Sigmoid colon (tissue), 7 donors: ENCODE results near the gene UGT1A6. TPM values are rescaled to one million over a fixed set of nuclear protein-coding genes. Genes with fewer than 3 reads are reported as not detected.
"Not testable (repeated sequence)": the region's sequence is repeated elsewhere in the genome, so short reads cannot be mapped to it uniquely, and the experiment has no call there.

ENCODE experiments used
- DNase-seq: peaks from one replicate; pipeline ENCODE4 v3.0.0-alpha.2; 2019
- H3K27ac ChIP-seq, 4 donors: fragments of 200-600 bp; sonication (generic); one replicate each; pipeline ENCODE4 v1.5.1; 2016 to 2019; ENCODE audit warnings: mild to moderate bottlenecking in 1 of 4
- H3K27me3 ChIP-seq, 3 donors: fragments of 200-600 bp; sonication (generic); one replicate each; pipeline ENCODE4 v1.5.1; 2019; ENCODE audit warnings: mild to moderate bottlenecking in 1 of 3
- H3K36me3 ChIP-seq, 4 donors: fragments of 200-600 bp; sonication (generic); one replicate each; pipeline ENCODE4 v1.5.1; 2016 to 2019
- H3K4me1 ChIP-seq, 4 donors: fragments of 200-600 bp; sonication (generic); one replicate each; pipeline ENCODE4 v1.5.1; 2017 to 2019
- H3K4me3 ChIP-seq, 4 donors: fragments of 200-600 bp; sonication (generic); one replicate each; pipeline ENCODE4 v1.5.1; 2017 to 2019; ENCODE audit warnings: mild to moderate bottlenecking in 2 of 4, moderate library complexity in 1 of 4
- H3K9me3 ChIP-seq, 4 donors: fragments of 200-600 bp in 3 of 4; sonication (generic) in 3 of 4; one replicate each; pipeline versions ENCODE4 v1.5.1 to v1.6.1; 2013 to 2019
- EP300 ChIP-seq, 4 donors: sonication (generic); formaldehyde crosslinking; IDR thresholded peaks; one replicate each; pipeline ENCODE4 v1.6.1; 2017; ENCODE audit warnings: antibody characterized with exemption in 4 of 4
- POLR2A ChIP-seq, 2 donors: fragments of 450-650 bp; IDR thresholded peaks; one replicate each; pipeline ENCODE4 v1.6.1; 2016; ENCODE audit warnings: antibody characterized with exemption in 2 of 2, mild to moderate bottlenecking in 2 of 2, moderate library complexity in 2 of 2
- POLR2AphosphoS5 ChIP-seq, 4 donors: sonication (generic); formaldehyde crosslinking; IDR thresholded peaks; one replicate each; pipeline ENCODE4 v1.6.1; 2017; ENCODE audit warnings: antibody characterized with exemption in 4 of 4
- WGBS, 2 donors: extraction: QIAGEN DNeasy Blood & Tissue Kit; methylation state at CpG; one replicate each; pipeline ENCODE4 v1.1.7; 2013; 5-methylcytosine and 5-hydroxymethylcytosine counted together
- intact Hi-C: fragments of 100-400 bp; cut with DNase I; formaldehyde crosslinking; loops from one replicate; pipeline ENCODE4 v1.15.1; 2023
- polyA plus RNA-seq, 3 donors: library from polyadenylated mRNA; stranded (reverse); fragments of 200-250 nt; gene quantifications; one replicate each; pipeline ENCODE4 v1.2.3, GENCODE V29; 2013
- total RNA-seq, 4 donors: library from RNA; depleted of rRNA; stranded (reverse); fragments of >200 nt; gene quantifications; one replicate each; pipeline ENCODE4 v1.1.0, GENCODE V29; 2016
- TF ChIP-seq, protein P1 (sequence below), 4 experiments: fragments of 450-650 bp in 3 of 4; fragments of 200-600 bp in 1 of 4; IDR thresholded peaks; one replicate each; pipeline ENCODE4 v1.5.1; 2016 to 2019; ENCODE audit warnings: antibody characterized with exemption in 4 of 4, mild to moderate bottlenecking in 3 of 4, moderate library complexity in 2 of 4
- donor health status: healthy with polysubstance abuse.
- donor health status: Bipolar disorder and iron deficiency.
- donor health status: healthy.

The UGT1A6 gene
- total and polyA plus RNA-seq, 7 donors, result 3.0 TPM; not detected in 6

DNA sequence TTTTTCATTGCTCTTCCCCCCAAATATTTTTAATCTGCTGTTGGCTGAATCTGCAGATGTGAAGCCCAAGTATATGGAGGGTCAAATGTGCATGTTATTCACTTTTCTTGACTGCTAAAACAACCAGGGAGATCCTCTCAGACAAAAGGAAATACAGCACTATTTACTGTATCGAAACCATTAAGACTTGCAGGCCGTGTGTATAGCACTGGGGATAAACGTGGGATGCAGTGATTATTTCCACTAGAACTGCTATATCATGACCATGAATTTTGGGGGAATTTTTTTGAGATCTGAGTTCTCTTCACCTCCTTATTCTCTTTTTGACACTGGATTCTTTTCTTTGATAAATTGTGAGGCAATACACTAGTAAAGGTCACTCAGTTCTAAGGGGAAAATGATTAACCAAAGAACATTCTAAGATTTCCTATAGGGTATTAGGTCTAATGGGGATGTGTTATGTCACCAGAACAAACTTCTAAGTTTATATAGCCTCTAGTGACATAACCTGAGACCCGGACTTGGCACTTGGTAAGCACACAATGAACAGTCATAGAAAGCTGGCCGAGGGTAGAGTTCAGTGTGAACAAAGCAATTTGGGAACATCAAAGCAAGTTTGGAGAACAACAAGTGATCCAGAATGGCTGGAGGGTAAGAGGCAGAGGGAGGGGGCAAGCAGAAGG, 52.5 kb downstream of the UGT1A6 start:
- 50 to 68% methylated on average over 5 of the region's 5 CpGs for WGBS, 2 donors
- H3K9me3 ChIP-seq, result no peaks in the 10 kb centered on the region
- no peak overlapping the region for H3K27ac ChIP-seq
- H3K27me3 ChIP-seq, result no peaks in the 10 kb centered on the region
- intact Hi-C loops, result no loop called here
- no peak for DNase-seq
- H3K36me3 ChIP-seq, result no peaks in the 10 kb centered on the region
- H3K4me1 ChIP-seq, result no peaks in the 10 kb centered on the region
- TF ChIP-seq POLR2A (IDR thresholded peaks at IDR 0.05) (no peak), POLR2AphosphoS5 (IDR thresholded peaks at IDR 0.05) (no peak)
- no peak overlapping the region for H3K4me3 ChIP-seq

DNA sequence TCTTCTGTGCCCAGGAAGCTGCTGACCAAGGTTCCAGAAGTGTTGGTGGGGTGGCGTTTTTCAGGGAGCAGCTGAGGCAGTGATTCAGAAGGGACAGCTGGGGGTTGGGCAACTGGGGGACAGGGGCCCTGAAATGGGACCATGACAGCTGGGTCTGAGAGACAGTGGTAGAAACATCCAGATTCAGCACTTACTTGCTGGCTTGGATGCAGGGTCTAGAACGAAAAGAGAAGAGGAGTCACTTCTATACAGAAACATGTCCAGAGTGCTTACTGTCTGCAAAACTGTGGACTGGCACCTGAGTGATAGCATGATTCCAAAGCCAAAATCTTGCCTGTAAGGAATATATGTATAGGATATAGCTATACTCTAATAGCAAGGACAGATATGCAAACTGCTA, 53.1 kb downstream of the UGT1A6 start:
- 83 to 86% methylated on average over 2 of the region's 2 CpGs for WGBS, 2 donors
- H3K9me3 ChIP-seq, intact Hi-C loops: not testable (repeated sequence)

DNA sequence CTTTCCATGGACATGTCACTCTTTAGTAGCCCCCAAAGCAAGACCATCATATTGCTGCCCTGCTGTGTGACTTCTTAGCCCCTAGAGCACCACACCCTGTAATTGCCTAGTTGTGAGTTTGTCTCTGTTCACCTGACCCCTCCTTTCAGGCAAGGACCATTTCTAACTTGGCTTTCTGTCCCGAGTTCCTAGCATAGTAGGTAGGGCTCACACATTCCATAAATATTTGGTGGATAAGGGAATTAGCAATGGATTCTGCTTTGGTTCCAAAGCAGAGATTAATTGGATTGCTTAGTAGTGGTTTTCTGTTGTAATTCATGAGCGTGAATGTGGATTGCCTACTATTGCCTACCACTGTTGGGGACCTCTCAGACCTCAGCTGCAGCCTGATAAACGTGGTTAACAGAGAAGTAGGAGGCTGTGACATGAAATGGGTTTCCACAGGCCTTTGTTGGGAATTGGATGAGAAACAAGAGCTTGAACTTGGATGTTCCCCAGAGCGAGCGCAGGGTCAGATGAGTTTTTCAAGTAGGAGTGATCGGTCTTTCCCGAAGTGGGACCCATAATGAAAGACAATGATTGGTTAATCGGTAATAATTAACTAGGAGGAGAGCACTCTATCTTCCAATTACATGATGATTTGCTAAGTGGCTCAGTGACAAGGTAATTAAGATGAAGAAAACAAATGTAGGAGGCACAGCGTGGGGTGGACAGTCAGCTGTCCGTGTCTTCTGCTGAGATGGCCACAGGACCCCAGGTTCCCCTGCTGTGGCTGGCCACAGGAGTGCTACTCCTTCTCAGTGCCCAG, 54.0 kb downstream of the UGT1A6 start:
- Histone ChIP-seq H3K27me3 (no peaks in the 10 kb centered on the region), H3K36me3 (no peaks in the 10 kb centered on the region), H3K27ac (no peak overlapping the region), H3K9me3 (no peaks in the 10 kb centered on the region), H3K4me1 (no peaks in the 10 kb centered on the region), H3K4me3 (no peak overlapping the region)
- intact Hi-C loops, result no loop called here
- 78 to 89% methylated on average over 10 of the region's 10 CpGs for WGBS, 2 donors
- TF ChIP-seq POLR2AphosphoS5 (IDR thresholded peaks at IDR 0.05) (no peak), EP300 (IDR thresholded peaks at IDR 0.05) (no peak)
- no peak for DNase-seq

More for the DNA sequence above, 53.1 kb downstream of the UGT1A6 start:
- not testable (repeated sequence) for H3K27ac ChIP-seq, DNase-seq, H3K27me3 ChIP-seq, H3K36me3 ChIP-seq, H3K4me1 ChIP-seq, H3K4me3 ChIP-seq

DNA sequence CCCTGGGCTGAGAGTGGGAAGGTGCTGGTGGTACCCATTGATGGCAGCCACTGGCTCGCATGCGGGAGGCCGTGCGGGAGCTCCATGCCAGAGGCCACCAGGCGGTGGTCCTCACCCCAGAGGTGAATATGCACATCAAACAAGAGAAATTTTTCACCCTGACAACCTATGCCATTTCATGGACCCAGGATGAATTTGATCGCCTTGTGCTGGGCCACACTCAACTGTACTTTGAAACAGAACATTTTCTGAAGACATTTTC, 54.5 kb downstream of the UGT1A6 start:
- TF ChIP-seq POLR2A (IDR thresholded peaks at IDR 0.05), result no peak
- TF ChIP-seq EP300 (IDR thresholded peaks at IDR 0.05), result no peak
- no peak for TF ChIP-seq POLR2AphosphoS5 (IDR thresholded peaks at IDR 0.05)
- TF ChIP-seq, protein P1, sequence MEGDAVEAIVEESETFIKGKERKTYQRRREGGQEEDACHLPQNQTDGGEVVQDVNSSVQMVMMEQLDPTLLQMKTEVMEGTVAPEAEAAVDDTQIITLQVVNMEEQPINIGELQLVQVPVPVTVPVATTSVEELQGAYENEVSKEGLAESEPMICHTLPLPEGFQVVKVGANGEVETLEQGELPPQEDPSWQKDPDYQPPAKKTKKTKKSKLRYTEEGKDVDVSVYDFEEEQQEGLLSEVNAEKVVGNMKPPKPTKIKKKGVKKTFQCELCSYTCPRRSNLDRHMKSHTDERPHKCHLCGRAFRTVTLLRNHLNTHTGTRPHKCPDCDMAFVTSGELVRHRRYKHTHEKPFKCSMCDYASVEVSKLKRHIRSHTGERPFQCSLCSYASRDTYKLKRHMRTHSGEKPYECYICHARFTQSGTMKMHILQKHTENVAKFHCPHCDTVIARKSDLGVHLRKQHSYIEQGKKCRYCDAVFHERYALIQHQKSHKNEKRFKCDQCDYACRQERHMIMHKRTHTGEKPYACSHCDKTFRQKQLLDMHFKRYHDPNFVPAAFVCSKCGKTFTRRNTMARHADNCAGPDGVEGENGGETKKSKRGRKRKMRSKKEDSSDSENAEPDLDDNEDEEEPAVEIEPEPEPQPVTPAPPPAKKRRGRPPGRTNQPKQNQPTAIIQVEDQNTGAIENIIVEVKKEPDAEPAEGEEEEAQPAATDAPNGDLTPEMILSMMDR (IDR thresholded peaks at IDR 0.05), result no peak
- intact Hi-C loops, result no loop called here
- WGBS, 2 donors, result 88 to 97% methylated on average over 6 of the region's 6 CpGs
- no peaks in the 10 kb centered on the region for H3K4me1 ChIP-seq
- DNase-seq, result no peak
- no peak overlapping the region for H3K4me3 ChIP-seq
- H3K27ac ChIP-seq, result no peak overlapping the region
- H3K9me3 ChIP-seq, result no peaks in the 10 kb centered on the region
- no peaks in the 10 kb centered on the region for H3K27me3 ChIP-seq
- no peaks in the 10 kb centered on the region for H3K36me3 ChIP-seq

DNA sequence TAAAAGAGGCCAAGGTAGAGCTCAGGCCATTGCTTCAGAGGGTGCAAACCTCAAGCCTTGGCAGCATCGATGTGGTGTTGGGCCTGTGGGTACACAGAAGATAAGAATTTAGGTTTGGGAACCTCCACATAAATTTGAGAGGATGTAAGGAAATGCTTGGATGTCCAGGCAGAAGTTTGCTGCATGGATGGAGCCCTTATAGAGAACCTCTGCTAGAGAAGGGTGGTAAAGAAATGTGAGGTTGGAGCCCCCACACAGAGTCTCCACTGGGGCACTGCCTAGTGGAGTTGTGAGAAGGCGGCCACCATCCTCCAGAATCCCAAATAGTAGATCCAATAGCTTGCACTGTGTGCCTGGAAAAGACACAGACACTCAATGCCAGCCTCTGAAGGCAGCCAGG, 58.0 kb downstream of the UGT1A6 start:
- H3K36me3 ChIP-seq, intact Hi-C loops, H3K4me3 ChIP-seq, H3K27me3 ChIP-seq, H3K4me1 ChIP-seq, DNase-seq, H3K27ac ChIP-seq, H3K9me3 ChIP-seq: not testable (repeated sequence)
- WGBS, 2 donors, result 85 to 90% methylated on average over 2 of the region's 2 CpGs

DNA sequence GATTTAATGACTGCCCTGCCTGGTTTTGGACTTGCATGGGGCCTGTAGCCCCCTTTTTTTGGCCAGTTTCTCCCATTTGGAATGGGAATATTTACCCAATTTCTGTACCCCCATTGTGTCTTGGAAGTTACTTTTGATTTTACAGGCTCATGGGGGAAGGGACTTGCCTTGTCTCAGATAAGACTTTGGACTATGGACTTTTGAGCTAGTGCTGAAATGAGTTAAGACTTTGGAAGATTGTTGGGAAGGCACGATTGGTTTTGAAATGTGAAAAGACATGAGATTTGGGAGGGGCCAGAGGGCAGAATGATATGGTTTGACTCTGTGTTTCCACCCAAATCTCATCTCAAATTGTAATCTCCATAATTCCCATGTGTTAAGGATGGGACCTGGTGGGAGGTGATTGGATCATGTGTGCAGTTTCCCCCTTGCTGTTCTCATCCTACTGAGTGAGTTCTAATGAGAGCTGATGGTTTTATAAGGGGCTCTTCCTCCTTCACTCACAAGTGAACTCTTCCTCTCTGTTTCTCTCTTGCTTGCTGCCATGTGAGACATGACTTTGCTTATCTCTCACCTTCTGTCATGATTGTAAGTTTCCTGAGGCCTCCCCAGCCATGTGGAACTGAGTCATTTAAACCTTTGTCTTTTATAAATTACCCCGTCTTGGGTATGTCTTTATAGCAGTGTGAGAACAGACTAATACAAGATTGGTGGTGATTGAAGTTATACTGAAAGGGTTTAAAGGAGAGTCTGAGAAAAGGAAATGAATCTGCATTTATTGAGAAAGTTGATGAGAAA, 58.7 kb downstream of the UGT1A6 start:
- H3K27me3 ChIP-seq, H3K4me1 ChIP-seq, intact Hi-C loops, H3K36me3 ChIP-seq, H3K4me3 ChIP-seq, DNase-seq, H3K27ac ChIP-seq, H3K9me3 ChIP-seq: not testable (repeated sequence)
- WGBS, 2 donors, result 57 to 70% methylated on average over 2 of the region's 2 CpGs

DNA sequence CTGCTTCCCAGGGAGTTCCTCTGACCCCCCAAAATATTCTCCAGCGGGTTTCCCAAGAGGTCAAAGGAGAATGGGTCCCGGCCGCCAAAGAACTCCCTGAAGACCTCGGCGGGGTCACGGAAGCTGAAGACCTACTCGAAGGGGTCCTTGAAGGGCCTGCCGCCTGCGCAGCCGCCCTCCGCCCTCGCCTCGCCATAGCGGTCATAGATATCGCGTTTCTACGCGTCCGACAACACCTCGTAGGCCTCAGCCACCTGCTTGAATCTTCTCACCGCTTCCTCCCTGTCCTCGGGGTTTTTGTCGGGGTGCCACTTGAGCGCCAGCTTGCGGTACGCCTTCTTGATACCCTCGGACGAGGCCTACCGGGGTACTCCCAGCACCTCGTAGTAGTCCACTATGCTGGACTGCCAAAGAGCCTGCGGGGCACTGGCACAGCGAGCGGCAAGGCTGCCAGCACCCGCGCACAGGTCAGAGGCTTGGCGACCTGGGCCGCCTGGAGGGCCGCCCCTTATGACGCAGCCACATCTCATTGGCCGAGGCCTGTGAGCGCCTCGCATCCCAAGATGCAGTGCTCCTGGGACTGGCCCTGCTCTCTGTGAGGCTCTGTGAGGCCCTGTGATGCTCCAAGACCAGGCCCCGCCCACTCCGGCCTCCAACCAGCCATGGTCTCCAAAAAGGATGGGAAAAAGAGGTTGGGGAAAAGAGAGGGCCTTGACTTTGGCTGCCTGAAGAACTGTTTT, 62.4 kb downstream of the UGT1A6 start:
- no peaks in the 10 kb centered on the region for H3K4me1 ChIP-seq
- no peak for TF ChIP-seq EP300 (IDR thresholded peaks at IDR 0.05)
- TF ChIP-seq POLR2AphosphoS5 (IDR thresholded peaks at IDR 0.05), result no peak
- TF ChIP-seq, protein P1 (IDR thresholded peaks at IDR 0.05), result no peak
- TF ChIP-seq POLR2A (IDR thresholded peaks at IDR 0.05), result no peak
- no peak for DNase-seq
- H3K4me3 ChIP-seq, result no peak overlapping the region
- no peaks in the 10 kb centered on the region for H3K9me3 ChIP-seq
- H3K27me3 ChIP-seq, result no peaks in the 10 kb centered on the region
- intact Hi-C loops, result no loop called here
- no peaks in the 10 kb centered on the region for H3K36me3 ChIP-seq
- H3K27ac ChIP-seq, result no peak overlapping the region
- WGBS, 2 donors, result 93 to 97% methylated on average over 44 of the region's 44 CpGs
